VCaP (cell line): ENCODE measurements around the gene BAHCC1.

ENCODE experiments used
- H3K27ac ChIP-seq: fragments of 450-650 bp; 2 replicates; pipeline ENCODE4 v1.5.1; 2017
- TF ChIP-seq, protein P1 (sequence below): fragments of 450-650 bp; conservative IDR thresholded peaks from 2 replicates; pipeline ENCODE4 v1.5.1; 2017; ENCODE audit warnings: mild to moderate bottlenecking, moderate library complexity

Gene BAHCC1

GRCh38 chr17:81445642-81446503 lies 50.6 kb downstream of the BAHCC1 start:
- TF ChIP-seq, protein P1, sequence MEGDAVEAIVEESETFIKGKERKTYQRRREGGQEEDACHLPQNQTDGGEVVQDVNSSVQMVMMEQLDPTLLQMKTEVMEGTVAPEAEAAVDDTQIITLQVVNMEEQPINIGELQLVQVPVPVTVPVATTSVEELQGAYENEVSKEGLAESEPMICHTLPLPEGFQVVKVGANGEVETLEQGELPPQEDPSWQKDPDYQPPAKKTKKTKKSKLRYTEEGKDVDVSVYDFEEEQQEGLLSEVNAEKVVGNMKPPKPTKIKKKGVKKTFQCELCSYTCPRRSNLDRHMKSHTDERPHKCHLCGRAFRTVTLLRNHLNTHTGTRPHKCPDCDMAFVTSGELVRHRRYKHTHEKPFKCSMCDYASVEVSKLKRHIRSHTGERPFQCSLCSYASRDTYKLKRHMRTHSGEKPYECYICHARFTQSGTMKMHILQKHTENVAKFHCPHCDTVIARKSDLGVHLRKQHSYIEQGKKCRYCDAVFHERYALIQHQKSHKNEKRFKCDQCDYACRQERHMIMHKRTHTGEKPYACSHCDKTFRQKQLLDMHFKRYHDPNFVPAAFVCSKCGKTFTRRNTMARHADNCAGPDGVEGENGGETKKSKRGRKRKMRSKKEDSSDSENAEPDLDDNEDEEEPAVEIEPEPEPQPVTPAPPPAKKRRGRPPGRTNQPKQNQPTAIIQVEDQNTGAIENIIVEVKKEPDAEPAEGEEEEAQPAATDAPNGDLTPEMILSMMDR: no peak; the same call in 1 of the 2 replicates
- no peak overlapping the region for H3K27ac ChIP-seq

DNA sequence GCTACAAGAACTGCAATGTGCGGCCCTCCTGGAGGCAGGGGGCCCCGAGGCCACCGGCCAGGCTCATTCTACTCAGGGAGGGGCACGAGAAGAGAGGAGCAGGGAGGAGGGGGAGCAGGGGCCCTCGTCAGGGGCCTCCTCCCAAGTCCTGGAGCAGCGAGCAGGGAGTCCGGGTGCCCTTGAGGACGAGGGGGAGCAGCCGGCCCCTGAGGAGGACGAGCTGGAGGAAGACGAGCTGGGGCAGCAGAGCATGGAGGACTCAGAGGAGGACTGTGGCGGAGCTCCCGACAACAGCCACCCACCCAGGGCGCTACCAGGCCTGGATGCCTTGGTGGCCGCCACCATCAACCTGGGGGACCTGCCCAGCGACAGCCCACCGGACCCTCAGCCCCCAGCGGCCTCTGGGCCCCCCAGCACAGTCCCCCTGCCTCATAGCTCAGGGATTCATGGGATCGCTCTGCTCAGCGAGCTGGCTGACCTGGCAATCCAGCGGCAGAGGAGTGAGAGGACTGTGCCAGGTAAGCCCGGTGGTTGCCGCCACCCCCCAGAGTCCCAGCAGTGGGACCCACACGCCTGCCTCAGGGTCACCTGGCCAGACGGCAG lies 52.2 kb downstream of the BAHCC1 start:
- TF ChIP-seq, protein P1: no peak
- H3K27ac ChIP-seq: no peak overlapping the region

- TF ChIP-seq, protein P1: no peak
- no peak overlapping the region for H3K27ac ChIP-seq
These were observed 53.2 kb downstream of the BAHCC1 start for GRCh38 chr17:81448442-81448841.

DNA sequence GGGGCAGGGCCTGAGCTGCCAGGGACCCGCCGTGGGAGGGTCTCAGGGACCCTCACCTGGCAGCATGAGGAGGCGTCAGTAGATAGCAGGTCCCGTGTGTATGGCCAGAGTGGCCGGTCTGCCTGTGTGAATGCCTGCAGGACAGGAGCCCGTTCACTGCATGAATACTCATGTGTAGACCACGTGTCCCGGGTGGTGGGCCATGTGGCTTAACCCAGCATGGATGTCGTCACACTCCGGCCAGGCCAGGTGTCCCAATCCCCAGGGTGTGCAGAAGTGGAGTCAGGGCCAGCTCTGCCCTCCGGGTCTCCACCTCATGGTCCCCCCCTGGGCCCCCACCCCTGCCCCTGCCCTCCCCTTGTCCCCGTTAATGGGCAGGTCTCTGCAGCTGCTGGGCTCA lies 53.7 kb downstream of the BAHCC1 start:
- TF ChIP-seq, protein P1: no peak
- H3K27ac ChIP-seq: no peak overlapping the region

DNA sequence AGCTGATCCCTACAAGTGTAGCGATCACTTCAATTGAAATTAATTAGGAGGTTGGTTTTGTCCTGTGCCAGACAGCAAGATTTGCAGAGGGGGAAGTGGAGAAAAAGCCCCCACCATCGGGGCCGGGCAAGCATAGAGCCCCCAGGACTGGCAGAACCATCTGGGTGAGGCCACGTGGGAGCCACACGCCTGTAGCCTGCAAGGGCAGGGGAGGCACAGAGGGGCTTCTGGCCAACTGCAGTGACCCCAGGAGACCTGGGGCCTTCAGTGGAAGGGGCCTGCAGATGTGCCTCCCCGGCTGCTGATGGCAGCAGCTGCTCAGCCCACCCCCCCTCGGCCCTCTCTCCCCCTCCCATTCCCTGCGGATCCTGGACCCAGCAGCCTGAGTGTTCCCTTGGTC lies 54.1 kb downstream of the BAHCC1 start:
- TF ChIP-seq, protein P1: no peak

DNA sequence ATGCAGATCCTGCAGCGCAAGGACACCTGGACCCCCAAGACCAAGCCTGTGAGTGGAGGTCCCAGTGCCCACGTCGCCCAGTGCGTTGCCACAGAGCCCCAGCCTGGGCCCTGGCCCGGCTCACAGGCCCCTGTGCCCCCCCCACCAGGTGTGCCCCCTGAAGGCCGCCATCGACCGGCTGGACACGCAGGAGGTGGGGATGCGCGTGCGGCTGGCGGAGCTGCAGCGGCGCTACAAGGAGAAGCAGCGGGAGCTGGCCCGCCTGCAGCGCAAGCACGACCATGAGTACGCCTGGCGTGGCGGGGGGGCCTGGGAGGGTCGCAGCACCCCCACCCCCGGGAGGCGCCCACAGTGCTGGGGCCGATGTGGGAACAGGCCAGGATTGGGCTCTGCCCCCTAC lies 56.6 kb downstream of the BAHCC1 start:
- TF ChIP-seq, protein P1: no peak

More for the DNA sequence above, 54.1 kb downstream of the BAHCC1 start:
- H3K27ac ChIP-seq: no peak overlapping the region

GRCh38 chr17:81452551-81452950 lies 57.3 kb downstream of the BAHCC1 start:
- TF ChIP-seq, protein P1: no peak
- no peak overlapping the region for H3K27ac ChIP-seq

More for the DNA sequence above, 56.6 kb downstream of the BAHCC1 start:
- no peak overlapping the region for H3K27ac ChIP-seq
